Right lung (tissue), 5 donors: Measurements from ENCODE around the gene ARHGEF6. TPM values are rescaled to one million over a fixed set of nuclear protein-coding genes. Genes with fewer than 3 reads are reported as not detected.

ENCODE experiments used
- polyA plus RNA-seq, 5 donors: library from polyadenylated mRNA; unstranded; fragments of 120-200 nt; gene quantifications; one replicate each; pipeline versions ENCODE4 v1.2.1 to v1.2.3, GENCODE V29; 2013; ENCODE audit warnings: inconsistent platforms in 1 of 5, low replicate concordance in 1 of 5; ENCODE audit not compliant: insufficient read length in 5 of 5, insufficient read depth in 1 of 5

The ARHGEF6 gene
- polyA plus RNA-seq, 5 donors, result 14.5 to 23.7 (median 21.0) TPM

Other genes with a start within 250 kb of the ARHGEF6 start
- gene VGLL1, start 248.7 kb downstream of the ARHGEF6 start, polyA plus RNA-seq, result 10 to 100 TPM in 2 of 5 donors, 1 to 10 TPM in 3; 5.1 to 10.9 (median 8.4) TPM
- gene CD40LG, start 132.8 kb downstream of the ARHGEF6 start, polyA plus RNA-seq, result under 1 TPM; 0.12 to 0.26 (median 0.18) TPM
- gene RBMX, start 99.8 kb upstream of the ARHGEF6 start, polyA plus RNA-seq, result 100 to 1,000 TPM; 343 to 532 (median 456) TPM